Suprapubic skin (tissue), 4 donors: ENCODE results near the gene KIF13A. TPM values are rescaled to one million over a fixed set of nuclear protein-coding genes. Genes with fewer than 3 reads are reported as not detected.

Experiments used
- DNase-seq, 2 donors: peaks; one replicate each; pipeline ENCODE4 v3.0.0-alpha.2; 2019; ENCODE audit warnings: low spot score in 2 of 2
- H3K27ac ChIP-seq: fragments of 200-600 bp; sonication (generic); one replicate; pipeline ENCODE4 v1.5.1; 2019
- H3K27me3 ChIP-seq: fragments of 200-600 bp; sonication (generic); one replicate; pipeline ENCODE4 v1.5.1; 2019
- H3K36me3 ChIP-seq: fragments of 200-600 bp; sonication (generic); one replicate; pipeline ENCODE4 v1.5.1; 2019
- H3K4me1 ChIP-seq: fragments of 200-600 bp; sonication (generic); one replicate; pipeline ENCODE4 v1.5.1; 2019
- H3K4me3 ChIP-seq: fragments of 200-600 bp; sonication (generic); one replicate; pipeline ENCODE4 v1.5.1; 2019; ENCODE audit warnings: mild to moderate bottlenecking
- H3K9me3 ChIP-seq: fragments of 200-600 bp; sonication (generic); one replicate; pipeline ENCODE4 v1.5.1; 2019
- EP300 ChIP-seq: sonication (generic); formaldehyde crosslinking; IDR thresholded peaks from one replicate; pipeline ENCODE4 v1.6.1; 2017; ENCODE audit warnings: antibody characterized with exemption
- POLR2A ChIP-seq, 2 donors: fragments of 450-650 bp; IDR thresholded peaks; one replicate each; pipeline ENCODE4 v1.6.1; 2017; ENCODE audit warnings: antibody characterized with exemption in 2 of 2, mild to moderate bottlenecking in 2 of 2, moderate library complexity in 2 of 2
- POLR2AphosphoS5 ChIP-seq, 3 donors: sonication (generic); formaldehyde crosslinking; IDR thresholded peaks; one replicate each; pipeline ENCODE4 v1.6.1; 2017; ENCODE audit warnings: antibody characterized with exemption in 3 of 3
- WGBS: methylation state at CpG from one replicate; pipeline ENCODE4 v1.1.5; 2018; 5-methylcytosine and 5-hydroxymethylcytosine counted together
- total RNA-seq, 4 donors: library from RNA; depleted of rRNA; stranded (reverse); fragments of >200 nt; gene quantifications; one replicate each; pipeline ENCODE4 v1.1.0, GENCODE V29; 2016
- TF ChIP-seq, protein P1 (sequence below), 2 donors: fragments of 200-600 bp in 1 of 2; fragments of 450-650 bp in 1 of 2; sonication (generic) in 1 of 2; IDR thresholded peaks; one replicate each; pipeline ENCODE4 v1.5.1; 2016 to 2019; ENCODE audit warnings: antibody characterized with exemption in 2 of 2, mild to moderate bottlenecking in 1 of 2, moderate library complexity in 1 of 2

The KIF13A gene
- total RNA-seq, 4 donors from 2014 or later = 73.0 to 91.9 (median 78.9) TPM

DNA sequence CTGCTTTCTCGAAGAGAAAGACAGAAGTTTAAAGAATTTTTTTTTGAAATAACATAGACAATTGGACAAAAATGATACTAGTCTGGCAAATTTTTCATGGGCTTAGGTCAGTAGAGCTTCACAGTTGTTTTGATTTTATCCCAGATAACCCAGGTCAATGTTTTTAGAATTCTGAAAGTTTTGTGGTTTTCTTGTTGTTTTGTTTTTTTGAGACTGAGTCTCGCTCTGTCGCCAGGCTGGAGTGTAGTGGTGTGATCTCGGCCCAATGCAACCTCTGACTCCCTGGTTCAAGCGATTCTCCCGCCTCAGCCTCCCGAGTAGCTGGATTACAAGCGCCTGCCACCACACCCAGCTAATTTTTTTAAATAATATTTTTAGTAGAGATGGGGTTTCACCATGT is 22.8 kb downstream of the KIF13A start:
- H3K9me3 ChIP-seq = no peaks in the 10 kb centered on the region
- H3K27ac ChIP-seq = peak overlapping the region; percentile 4
- 88% methylated on average over 8 of the region's 8 CpGs for WGBS
- H3K36me3 ChIP-seq = no peaks in the 10 kb centered on the region
- H3K4me3 ChIP-seq = no peak overlapping the region
- no peaks in the 10 kb centered on the region for H3K27me3 ChIP-seq
- TF ChIP-seq EP300 (no peak), POLR2AphosphoS5 (IDR thresholded peaks at IDR 0.05) (no peak), POLR2A (IDR thresholded peaks at IDR 0.05) (no peak)
- TF ChIP-seq, protein P1, sequence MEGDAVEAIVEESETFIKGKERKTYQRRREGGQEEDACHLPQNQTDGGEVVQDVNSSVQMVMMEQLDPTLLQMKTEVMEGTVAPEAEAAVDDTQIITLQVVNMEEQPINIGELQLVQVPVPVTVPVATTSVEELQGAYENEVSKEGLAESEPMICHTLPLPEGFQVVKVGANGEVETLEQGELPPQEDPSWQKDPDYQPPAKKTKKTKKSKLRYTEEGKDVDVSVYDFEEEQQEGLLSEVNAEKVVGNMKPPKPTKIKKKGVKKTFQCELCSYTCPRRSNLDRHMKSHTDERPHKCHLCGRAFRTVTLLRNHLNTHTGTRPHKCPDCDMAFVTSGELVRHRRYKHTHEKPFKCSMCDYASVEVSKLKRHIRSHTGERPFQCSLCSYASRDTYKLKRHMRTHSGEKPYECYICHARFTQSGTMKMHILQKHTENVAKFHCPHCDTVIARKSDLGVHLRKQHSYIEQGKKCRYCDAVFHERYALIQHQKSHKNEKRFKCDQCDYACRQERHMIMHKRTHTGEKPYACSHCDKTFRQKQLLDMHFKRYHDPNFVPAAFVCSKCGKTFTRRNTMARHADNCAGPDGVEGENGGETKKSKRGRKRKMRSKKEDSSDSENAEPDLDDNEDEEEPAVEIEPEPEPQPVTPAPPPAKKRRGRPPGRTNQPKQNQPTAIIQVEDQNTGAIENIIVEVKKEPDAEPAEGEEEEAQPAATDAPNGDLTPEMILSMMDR (IDR thresholded peaks at IDR 0.05) = no peak
- H3K4me1 ChIP-seq = peaks cover 42% of the 10 kb centered on the region
- no peak for DNase-seq

DNA sequence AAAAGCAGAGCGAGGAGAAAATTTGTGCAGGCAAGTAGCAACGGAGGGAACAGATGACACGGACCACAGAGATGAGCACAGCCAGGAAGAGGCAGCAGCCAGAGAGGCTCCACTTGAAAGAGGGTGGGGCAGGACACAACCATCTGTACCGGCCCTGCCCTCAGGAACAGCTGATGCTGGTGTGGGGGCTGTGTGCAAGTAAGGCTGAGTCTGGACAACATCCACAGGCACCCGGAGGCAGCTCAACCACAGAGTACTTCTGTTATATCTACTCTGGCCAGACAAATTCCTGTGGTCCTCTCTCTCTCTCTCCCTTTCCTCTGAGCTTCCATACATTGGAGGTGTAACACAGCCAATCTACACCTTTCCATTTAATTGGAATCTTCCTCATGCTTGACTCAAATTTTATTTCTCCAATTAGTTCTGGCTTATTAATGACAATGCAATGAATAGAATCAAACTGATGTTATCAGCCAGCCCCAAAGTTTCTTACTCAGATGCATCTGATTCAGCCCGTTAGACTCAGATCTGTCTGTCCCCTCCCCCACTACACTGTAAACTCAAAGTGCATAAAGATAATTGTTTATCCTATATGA is 24.9 kb downstream of the KIF13A start:
- WGBS = 21% methylated on average over 6 of the region's 6 CpGs
- Histone ChIP-seq H3K4me3 (no peak overlapping the region), H3K27me3 (no peaks in the 10 kb centered on the region), H3K4me1 (peaks cover 37% of the 10 kb centered on the region), H3K9me3 (no peaks in the 10 kb centered on the region), H3K36me3 (no peaks in the 10 kb centered on the region), H3K27ac (peak overlapping the region; percentile 47)
- DNase-seq = no peak
- TF ChIP-seq POLR2A (IDR thresholded peaks at IDR 0.05) (no peak), POLR2AphosphoS5 (IDR thresholded peaks at IDR 0.05) (no peak), EP300 (no peak)
- TF ChIP-seq, protein P1 (IDR thresholded peaks at IDR 0.05) = no peak

DNA sequence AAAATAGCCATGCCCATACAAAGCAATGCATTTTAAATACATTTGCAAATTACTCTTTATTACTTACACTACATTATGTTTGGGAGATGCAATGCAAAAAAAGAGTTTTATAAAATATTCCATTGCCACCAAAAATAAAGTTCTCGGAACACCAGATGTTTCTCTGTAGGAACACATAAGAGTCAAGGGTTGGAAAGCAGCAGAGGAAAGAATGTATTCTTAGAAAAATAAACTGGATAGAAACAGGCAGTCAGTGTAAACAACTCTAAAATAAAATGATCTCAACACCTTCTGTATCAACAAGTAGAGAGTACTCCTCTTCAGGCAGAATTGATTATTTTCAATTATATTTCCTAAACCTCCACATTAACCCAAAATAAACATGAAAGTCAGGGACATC is 28.1 kb downstream of the KIF13A start:
- H3K27me3 ChIP-seq = no peaks in the 10 kb centered on the region
- H3K4me1 ChIP-seq = peaks cover 35% of the 10 kb centered on the region
- H3K4me3 ChIP-seq = no peak overlapping the region
- WGBS = 92% methylated on average over 1 of the region's 1 CpG
- H3K9me3 ChIP-seq = no peaks in the 10 kb centered on the region
- TF ChIP-seq POLR2AphosphoS5 (IDR thresholded peaks at IDR 0.05) (no peak), EP300 (no peak), POLR2A (IDR thresholded peaks at IDR 0.05) (no peak)
- TF ChIP-seq, protein P1 (IDR thresholded peaks at IDR 0.05) = no peak
- no peak overlapping the region for H3K27ac ChIP-seq
- no peaks in the 10 kb centered on the region for H3K36me3 ChIP-seq
- no peak for DNase-seq

DNA sequence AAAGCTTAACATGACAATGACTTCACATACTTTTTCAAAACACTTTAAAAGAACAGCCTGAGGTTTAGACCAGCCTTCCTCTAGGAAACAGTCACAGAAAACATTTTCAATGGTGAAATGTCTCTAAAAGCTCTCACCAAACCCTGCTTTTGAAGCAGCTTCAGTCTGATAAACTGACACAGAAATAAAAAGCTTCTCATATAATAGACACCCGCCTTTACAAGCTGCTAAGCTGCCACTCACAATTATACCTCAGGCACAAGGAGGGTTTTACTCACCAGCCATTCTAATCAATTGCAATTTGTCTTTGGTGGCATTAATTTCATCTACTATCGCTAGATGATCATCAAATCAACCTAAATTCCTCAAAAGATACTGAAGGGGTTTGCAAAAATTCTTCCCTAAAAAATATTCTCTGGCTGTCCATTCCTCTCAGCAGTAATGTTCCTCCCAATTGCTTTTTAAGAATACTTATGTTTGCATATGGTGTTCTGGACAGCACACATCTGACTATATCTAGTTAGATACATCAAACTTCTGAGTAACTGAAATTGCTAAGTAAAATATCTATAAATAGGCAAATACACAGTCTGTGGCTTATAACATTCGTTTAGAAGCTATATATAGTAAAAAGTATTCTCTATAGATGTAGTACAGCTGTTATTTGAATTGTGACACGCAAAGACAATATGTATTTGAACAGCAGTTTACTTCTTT is 29.4 kb downstream of the KIF13A start:
- Histone ChIP-seq H3K4me1 (peaks cover 35% of the 10 kb centered on the region), H3K36me3 (no peaks in the 10 kb centered on the region), H3K27me3 (no peaks in the 10 kb centered on the region), H3K27ac (no peak overlapping the region), H3K4me3 (no peak overlapping the region), H3K9me3 (no peaks in the 10 kb centered on the region)
- WGBS = 73% methylated on average over 4 of the region's 4 CpGs
- TF ChIP-seq POLR2A (IDR thresholded peaks at IDR 0.05) (no peak), POLR2AphosphoS5 (IDR thresholded peaks at IDR 0.05) (no peak), EP300 (no peak)
- TF ChIP-seq, protein P1 (IDR thresholded peaks at IDR 0.05) = no peak
- DNase-seq = no peak

DNA sequence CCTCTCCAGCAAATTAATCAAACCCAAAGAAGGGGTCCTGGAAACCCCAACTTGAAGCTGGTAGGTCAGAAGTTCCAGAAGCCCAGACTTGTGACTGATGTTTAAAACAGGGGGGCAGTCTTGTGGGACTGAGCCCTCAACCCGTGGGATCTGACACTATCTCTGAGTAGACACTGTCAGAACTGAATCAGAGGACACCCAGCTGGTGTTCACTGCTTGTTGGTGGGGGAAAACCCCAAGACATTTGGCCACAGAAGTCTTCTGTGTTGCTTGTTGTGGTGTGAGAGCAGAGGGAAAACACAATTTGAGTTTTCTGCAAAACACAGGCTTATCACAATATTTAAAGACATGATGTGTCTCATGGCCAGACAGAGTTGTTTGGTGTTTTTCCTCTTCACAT is 29.9 kb downstream of the KIF13A start:
- 17% methylated on average over 1 of the region's 1 CpG for WGBS
- no peak overlapping the region for H3K27ac ChIP-seq

More for the DNA sequence above, 29.9 kb downstream of the KIF13A start:
- Histone ChIP-seq H3K4me3 (no peak overlapping the region), H3K4me1 (peaks cover 31% of the 10 kb centered on the region), H3K9me3 (no peaks in the 10 kb centered on the region), H3K27me3 (no peaks in the 10 kb centered on the region), H3K36me3 (no peaks in the 10 kb centered on the region)
- TF ChIP-seq, protein P1 (IDR thresholded peaks at IDR 0.05) = no peak
- TF ChIP-seq POLR2AphosphoS5 (IDR thresholded peaks at IDR 0.05) (no peak), POLR2A (IDR thresholded peaks at IDR 0.05) (no peak), EP300 (no peak)
- no peak for DNase-seq
